AG04449 (cell line): ENCODE measurements around the gene PTPRC.

Experiments
- CTCF ChIA-PET: fragments of 350-600 bp; formaldehyde crosslinking; extraction: SDS; loops from one replicate; lab custom pipeline; 2021; ENCODE audit warnings: antibody characterized with exemption; lab: Yijun Ruan, JAX
- POLR2A ChIA-PET: fragments of 400-600, 350-600 bp; formaldehyde crosslinking; extraction: SDS; loops from one replicate; lab custom pipeline; 2020; ENCODE audit warnings: antibody characterized with exemption, inconsistent platforms; lab: Yijun Ruan, JAX
- DNase-seq: peaks from one replicate; pipeline ENCODE4 v3.0.0-alpha.2; 2010; ENCODE audit warnings: low read depth, low spot score
- H3K4me3 ChIP-seq: 2 replicates; pipeline ENCODE4 v1.5.1; 2011; ENCODE audit warnings: low read depth, mild to moderate bottlenecking, control low read depth, low read length
- TF ChIP-seq, protein P1 (sequence below): IDR thresholded peaks from one replicate; pipeline ENCODE4 v1.5.1; 2011; ENCODE audit warnings: mild to moderate bottlenecking, moderate library complexity, low read length, control low read depth, inconsistent platforms; ENCODE audit not compliant: insufficient read depth; ENCODE audit errors: missing control alignments

Gene PTPRC

GRCh38 chr1:198643808-198644207 lies 5.0 kb downstream of the PTPRC start:
- CTCF ChIA-PET = no interaction called here
- POLR2A ChIA-PET = no interaction called here
- H3K4me3 ChIP-seq = no peak overlapping the region
- DNase-seq = no peak
- TF ChIP-seq, protein P1, sequence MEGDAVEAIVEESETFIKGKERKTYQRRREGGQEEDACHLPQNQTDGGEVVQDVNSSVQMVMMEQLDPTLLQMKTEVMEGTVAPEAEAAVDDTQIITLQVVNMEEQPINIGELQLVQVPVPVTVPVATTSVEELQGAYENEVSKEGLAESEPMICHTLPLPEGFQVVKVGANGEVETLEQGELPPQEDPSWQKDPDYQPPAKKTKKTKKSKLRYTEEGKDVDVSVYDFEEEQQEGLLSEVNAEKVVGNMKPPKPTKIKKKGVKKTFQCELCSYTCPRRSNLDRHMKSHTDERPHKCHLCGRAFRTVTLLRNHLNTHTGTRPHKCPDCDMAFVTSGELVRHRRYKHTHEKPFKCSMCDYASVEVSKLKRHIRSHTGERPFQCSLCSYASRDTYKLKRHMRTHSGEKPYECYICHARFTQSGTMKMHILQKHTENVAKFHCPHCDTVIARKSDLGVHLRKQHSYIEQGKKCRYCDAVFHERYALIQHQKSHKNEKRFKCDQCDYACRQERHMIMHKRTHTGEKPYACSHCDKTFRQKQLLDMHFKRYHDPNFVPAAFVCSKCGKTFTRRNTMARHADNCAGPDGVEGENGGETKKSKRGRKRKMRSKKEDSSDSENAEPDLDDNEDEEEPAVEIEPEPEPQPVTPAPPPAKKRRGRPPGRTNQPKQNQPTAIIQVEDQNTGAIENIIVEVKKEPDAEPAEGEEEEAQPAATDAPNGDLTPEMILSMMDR = no peak

GRCh38 chr1:198647055-198647454 lies 8.2 kb downstream of the PTPRC start:
- TF ChIP-seq, protein P1 = no peak
- ChIA-PET POLR2A (no interaction called here), CTCF (no interaction called here)
- DNase-seq = no peak
- H3K4me3 ChIP-seq = no peak overlapping the region

GRCh38 chr1:198648592-198648991 lies 9.8 kb downstream of the PTPRC start:
- TF ChIP-seq, protein P1 = no peak
- CTCF ChIA-PET = no interaction called here
- POLR2A ChIA-PET = no interaction called here

DNA sequence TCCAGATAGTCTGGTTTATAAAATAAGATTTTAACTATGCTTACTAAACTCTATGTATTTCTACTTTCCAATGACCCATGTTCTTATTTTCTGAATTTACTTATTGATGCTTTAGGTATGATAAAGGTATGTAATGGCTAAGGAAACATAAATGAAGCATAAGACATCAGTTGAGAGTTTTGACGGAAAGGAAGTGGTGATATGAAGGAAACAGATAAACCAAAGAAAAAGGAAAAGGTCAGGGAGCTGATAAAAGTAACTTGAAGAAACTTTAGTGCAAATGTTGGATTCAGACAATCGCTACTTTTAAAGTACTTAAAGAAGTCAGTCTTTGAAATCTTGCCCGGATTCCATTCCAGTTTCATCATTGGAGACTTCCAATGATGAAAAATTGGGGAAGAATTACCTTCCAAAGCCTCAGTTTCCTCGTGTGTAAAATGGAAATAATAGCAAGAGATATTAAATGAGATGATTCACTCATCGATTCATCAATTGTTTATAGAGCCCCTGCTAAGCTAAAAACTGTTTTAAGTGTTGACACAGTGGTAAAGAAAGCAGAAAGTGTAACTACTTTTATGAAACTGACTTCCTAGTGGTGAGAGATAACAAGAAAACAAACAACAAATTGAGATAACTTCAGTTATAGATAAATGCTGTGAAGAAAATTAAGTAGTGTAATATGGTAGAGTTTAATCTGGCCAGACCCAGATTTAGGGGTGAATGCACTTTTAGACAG lies 10.6 kb downstream of the PTPRC start:
- H3K4me3 ChIP-seq = no peak overlapping the region
- TF ChIP-seq, protein P1 = no peak
- ChIA-PET POLR2A (no interaction called here), CTCF (no interaction called here)
- no peak for DNase-seq

More at GRCh38 chr1:198648592-198648991, 9.8 kb downstream of the PTPRC start:
- no peak for DNase-seq
- H3K4me3 ChIP-seq = no peak overlapping the region

- TF ChIP-seq, protein P1 = no peak
- no peak for DNase-seq
- CTCF ChIA-PET = interaction anchor here (1.2 kb wide), 1 partner anchor 13 kb away, joined by 3 read pairs; no protein-coding TSS in a partner anchor
- H3K4me3 ChIP-seq = no peak overlapping the region
- POLR2A ChIA-PET = no interaction called here
Observed at GRCh38 chr1:198649968-198650338, 11.1 kb downstream of the PTPRC start.

- no peak overlapping the region for H3K4me3 ChIP-seq
- DNase-seq = no peak
- POLR2A ChIA-PET = no interaction called here
Observed at GRCh38 chr1:198650506-198650905, 11.7 kb downstream of the PTPRC start.

More at GRCh38 chr1:198650506-198650905, 11.7 kb downstream of the PTPRC start:
- TF ChIP-seq, protein P1 = no peak
- CTCF ChIA-PET = interaction anchor here (1.2 kb wide), 1 partner anchor 12 kb away, joined by 3 read pairs; no protein-coding TSS in a partner anchor
